HG03442 (cell line): ENCODE results near the gene MTA1.

Source experiments
- ATAC-seq: cut with Tn5 transposase; IDR thresholded peaks from one replicate; pipeline ENCODE4 v1.9.1; 2021; ENCODE audit warnings: mild to moderate bottlenecking, moderate library complexity; ENCODE audit not compliant: unreplicated experiment

The MTA1 gene

DNA sequence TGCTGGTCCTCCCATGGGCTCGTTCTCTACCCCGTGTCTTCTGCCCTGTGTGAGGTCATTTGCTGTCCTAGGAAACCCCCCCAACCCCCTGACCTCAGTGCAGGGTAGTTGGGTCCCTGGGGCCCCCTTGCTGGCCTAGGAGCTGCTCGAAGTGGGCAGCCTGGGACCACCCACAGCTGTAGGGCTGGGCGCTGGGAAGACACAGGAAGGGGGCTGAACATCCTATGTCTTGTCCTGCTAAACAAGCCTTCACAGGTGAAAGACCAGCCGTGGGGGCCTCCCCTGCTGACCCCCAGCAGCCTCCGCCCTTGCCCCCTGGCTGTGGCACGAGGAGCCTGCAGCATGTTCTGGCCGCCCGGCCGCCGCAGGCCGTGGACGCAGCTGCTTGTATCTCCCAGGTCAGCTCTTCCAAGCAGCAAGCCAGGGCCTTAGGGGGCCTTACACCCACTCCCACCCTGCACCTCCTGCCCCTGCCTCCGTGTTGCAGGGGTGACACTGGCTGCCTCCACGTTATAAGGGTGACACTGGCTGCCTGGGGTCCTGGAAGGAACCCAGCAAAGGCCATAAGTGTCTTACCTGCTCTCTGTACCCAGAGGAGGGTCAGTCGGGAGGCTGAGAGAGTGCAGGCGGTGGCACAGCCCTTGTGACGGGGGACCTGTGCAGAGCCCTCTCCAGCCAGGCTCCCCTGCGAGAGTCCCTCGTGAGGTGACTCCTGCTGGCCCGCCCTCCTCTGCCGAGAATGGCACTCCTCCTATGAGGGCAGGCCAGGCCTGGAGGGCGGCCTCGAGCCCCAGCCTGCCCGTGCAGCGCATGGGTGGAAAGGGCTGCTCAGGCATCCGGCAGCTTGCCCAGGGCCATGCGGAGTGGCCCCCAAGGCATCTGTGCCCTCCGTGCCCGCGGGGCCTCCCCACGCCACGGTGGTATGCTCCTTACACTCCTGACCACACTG is 32.8 kb upstream of the MTA1 start:
- no peak for ATAC-seq

DNA sequence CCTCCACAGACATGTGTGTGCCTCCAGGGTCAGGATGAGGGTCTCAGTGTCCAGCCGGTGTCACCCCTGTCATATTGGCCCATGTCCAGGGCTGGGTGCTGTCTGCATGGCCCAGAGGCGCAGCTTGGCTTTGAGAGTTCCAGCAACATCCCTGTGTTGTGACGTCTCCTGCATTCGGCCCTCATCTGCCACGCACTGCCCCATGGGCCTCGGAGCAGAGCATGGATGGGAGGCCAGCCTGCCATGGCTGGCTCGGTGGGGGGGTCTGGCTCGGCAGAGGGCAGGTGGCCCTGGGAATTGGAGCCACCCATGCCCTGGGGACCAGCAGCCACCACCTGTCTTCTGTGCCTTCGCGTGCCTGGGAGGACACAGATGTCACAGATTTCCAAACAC is 32.1 kb upstream of the MTA1 start:
- no peak for ATAC-seq

DNA sequence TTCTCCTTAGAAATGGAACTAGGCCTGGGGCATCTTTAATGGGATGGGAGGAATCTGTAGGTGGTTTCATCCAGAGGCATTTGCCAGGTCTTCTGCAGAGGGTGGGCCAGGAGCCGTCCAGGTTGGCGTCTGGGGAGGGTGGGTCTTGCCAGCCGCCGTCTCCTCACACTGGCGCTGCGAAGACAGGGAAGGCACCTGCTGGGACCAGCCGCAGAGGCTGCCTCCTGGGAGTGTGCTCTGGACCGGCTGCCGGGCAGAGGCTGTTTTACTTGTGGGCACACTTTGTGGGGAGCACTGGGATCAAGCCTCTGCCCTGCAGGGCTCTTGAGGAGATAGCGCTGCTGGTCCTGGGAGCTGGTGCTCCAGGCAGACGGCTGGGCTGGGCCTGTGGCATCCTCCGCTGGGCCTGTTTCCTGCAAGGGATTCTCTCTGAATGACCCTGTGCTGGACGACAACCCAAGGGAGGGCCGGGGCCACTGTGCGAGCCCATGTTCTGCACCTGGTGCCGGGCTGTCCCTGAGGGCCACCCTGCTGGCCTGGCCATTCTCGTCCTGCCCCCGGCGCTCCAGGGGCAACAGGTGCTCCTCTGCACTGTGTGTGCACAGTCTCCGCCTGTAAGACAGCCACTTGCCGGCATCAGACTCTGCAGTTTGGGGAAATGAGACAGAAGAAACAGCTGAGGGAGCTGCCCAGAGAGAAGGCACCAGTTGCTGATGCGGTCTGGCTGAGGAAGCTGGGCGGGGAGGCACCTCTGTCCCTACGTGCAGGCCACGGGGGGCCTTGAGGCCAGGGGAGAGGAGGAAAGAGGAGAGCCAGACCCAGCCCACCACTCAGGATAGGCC is 31.3 kb upstream of the MTA1 start:
- ATAC-seq: no peak

DNA sequence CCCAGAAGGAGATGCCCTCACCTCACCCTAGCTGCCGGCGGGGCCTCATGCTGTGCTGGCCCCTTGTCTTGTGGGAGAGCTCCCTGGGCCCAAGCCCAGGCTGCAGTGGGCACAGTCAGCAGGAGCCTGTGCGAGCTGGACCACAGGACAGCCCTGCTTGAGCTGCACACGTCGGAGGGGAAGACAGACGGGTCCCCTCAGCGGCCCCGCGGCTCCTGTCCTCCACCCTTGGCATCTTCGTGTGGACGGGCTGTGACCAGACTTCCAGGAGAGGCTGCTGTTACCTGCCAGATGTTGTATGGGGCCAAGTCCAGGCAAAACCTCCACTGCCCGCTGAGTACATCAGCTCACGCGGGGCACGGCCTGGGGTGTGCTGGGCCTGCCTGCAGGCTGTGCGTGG is 30.7 kb upstream of the MTA1 start:
- ATAC-seq: no peak

DNA sequence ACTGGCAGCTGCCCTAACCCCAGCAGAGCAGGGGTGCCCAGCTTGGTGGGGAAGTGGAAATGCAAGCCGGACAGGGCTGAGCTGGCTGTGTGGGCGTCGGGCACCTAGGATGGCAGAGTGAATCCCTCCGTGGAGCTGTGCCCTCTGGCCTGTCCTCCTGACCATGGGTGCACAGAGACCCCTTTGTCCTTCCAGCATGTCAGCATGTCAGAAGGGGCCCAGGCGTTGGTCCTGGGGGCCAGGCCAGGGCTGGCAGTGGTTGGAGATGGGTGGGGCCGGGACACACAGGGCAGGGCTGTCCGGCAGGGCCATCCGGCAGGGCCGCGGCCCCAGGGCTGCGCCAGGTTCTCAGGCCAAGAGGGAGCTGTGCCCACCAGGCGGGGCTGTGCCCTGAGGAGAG is 30.1 kb upstream of the MTA1 start:
- no peak for ATAC-seq

DNA sequence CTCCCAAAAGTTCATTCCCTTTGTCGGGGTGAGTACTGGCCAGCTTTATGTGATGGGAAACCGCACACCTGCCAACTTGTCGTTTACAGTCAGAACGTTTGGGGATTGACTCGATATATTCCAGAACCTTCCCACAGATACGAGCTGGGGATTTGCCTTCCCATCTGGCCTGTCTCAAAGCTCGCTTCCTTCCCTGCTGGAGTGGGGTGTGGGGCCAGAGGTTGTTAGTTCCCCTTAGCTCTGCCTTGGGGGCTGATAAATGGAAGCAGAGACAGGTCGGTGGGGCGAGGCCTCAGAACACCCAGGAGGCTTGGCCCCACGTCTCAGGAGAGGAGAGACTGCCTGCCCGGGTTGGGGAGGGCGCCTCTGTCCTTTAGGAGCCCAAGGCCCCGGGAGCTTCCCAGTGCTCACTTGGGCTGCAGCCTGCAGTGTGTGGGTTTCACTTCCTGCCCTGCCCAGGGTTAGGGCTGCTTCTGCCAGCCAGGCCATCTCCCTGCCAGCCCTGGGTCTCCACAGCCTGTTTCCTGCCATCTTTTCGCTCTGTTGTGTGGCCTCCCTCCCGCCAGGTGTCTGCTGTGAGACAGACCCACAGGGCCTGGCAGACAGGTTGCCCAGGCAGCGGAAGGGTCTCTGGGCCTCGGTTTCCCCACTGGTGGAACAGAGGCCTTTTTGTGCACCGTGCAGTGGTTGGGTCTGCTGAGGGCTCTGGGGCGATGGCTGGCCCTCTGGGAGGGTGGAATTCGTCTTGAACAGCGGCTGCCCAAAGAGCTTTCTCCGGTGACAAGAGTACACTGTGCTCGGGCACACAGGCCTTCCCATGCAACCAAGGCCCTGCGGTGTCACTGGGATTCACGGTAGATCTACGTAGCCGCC is 29.4 kb upstream of the MTA1 start:
- ATAC-seq: no peak

DNA sequence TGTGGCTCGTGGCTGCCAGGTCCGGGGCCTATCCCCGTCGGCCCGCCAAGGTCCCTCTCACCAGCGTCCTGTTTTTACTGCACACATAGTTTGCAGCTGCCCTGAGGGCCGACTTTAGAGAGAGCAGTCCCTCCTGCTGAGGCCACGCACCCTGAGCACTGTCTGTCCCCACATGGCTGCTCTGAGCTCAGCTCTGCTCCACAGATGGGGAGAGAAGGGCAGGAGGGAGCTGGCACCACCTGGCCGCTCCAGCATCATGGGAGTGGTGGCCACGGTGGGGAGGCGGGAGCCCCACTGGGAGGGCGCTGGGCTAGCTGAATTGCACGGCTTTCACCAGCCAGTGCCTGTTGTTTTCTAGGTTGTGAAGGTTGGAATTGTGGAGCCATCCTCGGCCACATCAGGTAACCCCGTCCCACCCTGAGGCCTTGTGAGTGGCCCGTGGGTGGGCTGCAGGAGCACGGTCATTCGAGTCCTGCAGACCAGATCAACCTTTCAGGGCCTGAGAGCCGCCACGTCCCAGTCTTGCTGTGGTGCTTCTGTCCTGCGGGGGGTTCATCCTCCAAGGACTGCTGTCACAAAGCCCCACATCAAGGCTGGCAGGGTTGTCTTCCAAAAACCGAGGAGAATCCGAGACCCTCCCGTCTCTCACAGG is 28.7 kb upstream of the MTA1 start:
- no peak for ATAC-seq

DNA sequence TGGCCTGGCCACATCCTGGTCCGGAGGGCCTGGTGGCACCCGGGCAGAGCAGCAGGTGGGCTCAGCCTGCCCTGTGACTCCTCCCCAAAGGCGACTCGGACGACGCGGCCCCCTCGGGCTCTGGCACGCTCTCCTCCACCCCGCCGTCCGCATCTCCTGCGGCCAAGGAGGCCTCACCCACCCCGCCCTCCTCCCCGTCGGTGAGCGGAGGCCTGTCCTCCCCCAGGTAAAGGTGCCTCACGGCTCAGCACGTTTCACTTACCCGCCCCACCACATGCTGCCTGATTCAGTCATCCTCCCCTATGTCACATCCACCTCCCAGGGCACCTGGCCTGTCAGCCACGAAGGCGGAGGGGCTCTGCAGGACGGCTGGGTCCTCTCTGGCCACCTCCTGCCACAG is 28.1 kb upstream of the MTA1 start:
- no peak for ATAC-seq

DNA sequence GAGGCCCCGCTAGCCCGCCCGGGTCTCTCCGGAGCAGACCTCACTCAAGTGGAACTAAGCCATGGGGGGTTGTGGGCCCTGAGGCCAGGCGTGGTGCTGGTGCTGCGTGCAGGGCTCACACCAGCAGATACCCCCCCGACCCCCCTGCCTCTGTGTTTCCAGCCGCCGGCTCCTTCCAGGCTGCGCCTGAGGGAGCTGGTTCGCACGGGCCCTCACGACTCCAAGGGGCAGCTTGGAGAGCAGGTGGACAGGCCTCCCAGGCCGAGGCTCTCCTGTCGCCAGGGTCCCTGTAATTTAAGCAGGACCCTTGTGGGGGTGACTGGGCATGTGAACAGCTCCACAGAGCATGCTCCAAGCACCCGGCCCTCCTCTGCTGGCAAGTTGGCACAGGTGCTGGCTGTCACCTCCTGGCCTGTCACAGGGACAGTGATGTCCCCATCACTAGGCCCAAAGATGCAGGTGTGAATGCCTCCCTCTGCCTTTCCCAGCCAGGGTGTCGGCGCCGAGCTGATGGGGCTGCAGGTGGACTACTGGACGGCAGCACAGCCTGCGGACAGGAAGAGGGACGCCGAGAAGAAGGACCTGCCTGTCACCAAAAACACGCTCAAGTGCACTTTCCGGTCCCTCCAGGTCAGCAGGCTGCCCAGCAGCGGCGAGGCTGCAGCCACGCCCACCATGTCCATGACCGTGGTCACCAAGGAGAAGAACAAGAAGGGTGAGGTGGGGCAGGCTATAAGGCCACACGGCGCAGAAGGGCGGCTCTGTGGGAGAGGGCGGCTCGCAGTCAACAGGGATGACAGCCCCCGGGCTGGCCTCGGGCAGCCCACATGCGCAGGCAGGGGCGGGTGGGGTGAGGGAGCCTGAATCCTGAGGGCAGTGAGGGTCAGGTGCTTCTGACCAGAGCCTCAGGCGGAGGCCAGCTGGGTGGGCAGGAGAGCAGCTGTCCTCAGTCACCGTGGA is 27.2 kb upstream of the MTA1 start:
- ATAC-seq: no peak

DNA sequence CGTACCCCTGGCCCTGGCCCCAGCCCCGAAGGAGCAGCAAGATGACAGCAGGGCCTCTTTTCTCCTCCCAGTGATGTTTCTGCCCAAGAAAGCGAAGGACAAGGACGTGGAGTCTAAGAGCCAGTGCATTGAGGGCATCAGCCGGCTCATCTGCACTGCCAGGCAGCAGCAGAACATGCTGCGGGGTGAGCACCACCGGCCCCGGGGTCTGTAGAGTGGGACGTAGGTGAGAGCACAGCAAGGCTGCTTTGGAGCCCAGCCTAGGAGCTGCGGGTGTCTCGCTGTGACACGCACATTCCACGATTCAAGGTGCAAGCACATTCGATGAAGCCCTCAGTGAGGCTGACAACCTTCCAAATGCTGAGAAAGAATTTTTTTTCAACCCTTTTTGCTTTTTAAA is 26.5 kb upstream of the MTA1 start:
- ATAC-seq: no peak

DNA sequence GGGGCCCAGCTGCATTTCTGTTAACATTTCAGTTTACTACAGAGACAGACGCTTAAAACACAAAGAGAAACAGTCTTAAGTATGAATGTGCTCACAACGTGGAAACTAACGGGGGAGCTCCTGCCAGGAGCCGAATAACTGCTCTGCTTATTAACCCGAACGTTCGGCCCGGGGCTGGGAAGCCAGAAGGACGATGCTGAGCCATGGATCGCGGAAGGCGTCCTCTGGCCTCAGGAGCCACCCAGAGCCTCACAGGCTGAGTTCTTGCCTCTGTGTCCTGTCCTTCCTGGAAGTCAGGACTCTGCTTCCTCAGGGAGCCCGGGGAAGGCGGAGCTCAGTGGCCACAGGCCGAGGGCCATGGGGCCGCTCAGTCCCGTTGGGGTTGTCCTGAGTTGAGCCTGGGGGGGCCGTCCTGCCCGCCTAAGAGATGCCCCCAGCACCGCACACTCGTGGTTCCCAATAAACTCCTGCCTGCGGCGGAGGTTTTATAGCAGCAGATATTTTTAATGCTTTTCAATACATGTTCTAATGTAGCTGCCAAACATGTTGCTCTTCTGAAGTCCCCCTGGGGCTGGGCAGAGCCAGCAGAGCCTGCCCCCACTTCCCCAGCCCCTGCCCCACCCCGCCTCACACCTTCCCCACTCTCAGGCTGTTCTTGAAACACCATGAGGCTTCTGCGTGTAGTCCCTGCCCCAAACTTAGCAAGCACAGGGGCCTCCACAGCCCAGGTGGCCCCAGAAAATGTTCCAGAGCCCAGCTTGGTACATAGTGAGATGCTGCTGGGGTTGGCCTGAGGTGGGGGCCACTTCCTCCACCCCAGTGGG is 24.7 kb upstream of the MTA1 start:
- ATAC-seq: no peak

DNA sequence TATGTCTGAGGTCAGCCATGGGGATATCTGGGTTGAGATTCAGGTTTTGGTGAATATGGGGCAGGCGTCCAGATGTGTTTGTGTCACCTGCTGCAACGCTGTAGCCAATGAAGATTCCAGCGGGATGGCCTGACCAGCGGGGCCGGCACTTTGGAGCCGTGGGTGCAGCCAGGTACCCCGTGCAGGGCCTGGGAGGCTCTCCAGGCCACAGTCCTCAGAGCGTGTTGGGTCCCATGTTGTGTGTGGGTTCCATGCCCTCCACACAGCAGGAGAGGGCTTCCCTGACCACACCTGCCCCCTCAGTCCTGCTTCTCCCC is 24.1 kb upstream of the MTA1 start:
- ATAC-seq: no peak

DNA sequence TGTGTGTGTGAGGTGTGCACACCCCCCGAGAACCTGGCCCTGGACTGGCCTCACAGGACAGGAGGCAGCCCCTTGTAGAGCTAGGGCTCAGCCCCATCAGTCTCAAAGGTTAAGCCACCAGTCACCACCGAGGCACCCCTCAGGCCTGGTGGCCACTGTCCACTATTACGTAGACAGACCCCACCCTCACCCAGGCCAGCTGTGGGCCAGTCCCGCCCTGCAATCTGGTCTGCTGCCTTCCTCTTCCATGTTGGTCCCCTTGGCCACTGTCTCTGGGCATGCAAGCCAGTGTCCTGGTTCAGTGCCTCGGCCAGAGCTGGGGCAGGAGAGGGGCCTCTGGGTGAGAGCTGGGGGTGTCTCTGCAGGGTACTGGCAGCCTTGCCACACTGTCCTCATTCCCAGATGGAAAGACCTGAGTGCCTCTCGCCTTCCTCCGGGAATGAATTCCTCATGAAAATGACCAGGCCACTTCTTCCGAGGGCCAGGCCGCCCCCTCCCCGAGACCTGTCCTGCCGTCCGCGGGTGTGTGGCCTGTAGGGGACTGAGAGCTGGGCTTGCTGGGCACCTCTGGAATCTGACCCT is 22.2 kb upstream of the MTA1 start:
- no peak for ATAC-seq

DNA sequence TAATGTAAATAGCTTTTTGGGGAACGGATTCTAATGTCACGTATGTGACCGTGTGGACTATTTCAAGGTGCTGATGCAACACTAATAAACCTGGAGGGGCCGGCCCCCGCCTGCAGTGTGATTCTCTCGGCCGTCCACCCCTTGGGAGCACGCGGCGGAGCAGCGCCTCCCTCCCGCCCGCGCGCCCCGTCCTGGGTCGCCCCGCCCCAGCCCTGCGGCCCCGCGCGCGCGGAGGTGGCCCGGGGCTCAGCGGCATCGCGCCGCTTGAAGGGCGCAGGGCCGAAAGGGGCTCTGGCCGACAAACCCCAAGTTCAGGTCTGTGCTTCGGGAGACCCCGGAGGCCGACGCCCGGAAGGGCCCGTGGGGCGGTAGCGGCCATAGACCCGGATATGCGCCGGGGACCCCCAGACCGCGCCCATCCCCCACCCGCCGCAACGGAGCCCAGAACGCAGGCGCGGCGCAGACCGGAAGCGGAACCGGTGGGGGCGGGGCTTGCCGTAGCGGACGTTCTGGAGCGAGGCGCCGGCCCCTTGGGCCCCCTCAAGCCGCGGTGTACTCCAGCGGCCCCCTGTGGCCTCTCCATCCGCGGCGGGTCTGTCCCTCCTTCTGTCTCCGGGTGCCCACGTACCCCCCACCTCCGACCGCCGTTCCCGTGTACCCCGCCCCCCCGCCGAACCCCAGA is 21.4 kb upstream of the MTA1 start, which contains the start of gene TEX22:
Gene TEX22 (plus strand): TSS at position 495 of the 682 bp plus-strand sequence. CDS start 803 bp downstream, outside the sequence.
- ATAC-seq: peak; percentile 68

DNA sequence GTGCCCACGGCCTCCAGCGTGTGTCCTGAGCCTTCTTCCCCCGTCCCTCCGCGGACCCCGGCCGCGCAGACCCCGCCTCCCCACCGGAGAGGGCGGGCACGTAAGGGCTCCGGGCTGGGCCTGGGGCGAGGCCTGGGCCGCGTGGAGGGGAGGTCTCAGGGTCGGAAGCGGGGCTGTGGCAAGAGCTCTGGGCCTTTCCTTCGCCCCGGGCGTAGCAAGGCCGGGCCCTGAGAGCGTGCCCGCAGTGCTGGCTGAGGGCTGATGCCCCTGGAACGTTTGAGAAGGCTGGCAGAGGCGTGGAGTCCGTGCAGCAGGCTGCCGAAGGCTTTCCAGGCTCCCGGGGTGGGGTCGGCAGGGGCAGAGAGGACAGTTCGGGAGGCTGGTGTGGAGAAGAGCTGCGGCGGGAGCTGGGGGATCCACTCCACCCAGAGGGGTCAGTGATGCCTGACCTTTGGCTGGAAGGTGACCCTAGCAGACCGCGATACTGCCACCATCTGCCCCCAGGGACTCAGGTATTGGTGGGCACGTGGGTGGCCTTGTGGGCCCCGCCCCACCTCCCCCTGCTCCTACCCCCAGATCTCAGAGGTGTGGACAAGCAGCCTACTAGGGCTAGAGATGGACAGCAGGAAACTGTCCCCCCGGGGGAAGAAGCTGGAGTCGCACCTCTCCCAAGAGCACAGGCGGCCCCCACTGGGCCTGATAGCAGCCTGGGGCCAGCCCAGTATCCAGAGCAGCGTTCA is 20.7 kb upstream of the MTA1 start:
- ATAC-seq: peak; percentile 23

DNA sequence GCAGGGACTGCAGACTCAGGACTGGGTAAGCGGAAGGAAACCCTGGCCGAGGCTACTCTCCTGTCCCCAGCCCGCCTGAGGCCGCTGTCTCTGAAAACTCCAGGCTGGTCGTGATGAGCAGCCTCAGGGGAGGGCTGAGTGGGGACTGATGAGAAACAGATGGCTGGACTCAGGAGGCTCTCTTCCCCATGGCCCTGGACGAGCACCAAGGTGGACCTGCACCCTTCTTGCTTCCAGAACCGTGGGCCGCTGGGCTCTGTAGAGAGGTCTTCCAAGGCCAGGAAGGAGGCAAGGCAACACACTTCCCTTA is 20.2 kb upstream of the MTA1 start:
- ATAC-seq: no peak

DNA sequence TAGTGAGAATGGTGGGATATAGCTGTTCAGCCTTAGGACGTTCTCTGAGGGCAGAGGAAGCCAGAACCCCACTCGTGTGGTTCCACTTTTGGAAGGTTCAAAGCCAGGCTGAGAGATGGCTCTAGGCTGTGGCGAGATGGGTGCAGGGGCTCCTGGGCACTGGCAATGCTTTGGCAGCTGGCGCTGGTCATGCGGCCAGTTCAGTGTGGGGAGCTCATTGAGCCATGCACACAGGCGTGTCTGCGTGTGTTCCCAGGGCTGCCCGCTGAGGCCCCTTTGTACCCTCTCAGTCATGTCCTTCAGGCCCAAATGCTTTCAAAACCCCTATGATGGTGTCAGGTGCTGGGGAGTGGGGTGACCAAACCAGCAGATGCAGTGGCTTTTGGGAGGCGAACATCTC is 19.6 kb upstream of the MTA1 start:
- ATAC-seq: no peak
